ENCODE measurements around the gene DDX20.

The DDX20 gene

DNA sequence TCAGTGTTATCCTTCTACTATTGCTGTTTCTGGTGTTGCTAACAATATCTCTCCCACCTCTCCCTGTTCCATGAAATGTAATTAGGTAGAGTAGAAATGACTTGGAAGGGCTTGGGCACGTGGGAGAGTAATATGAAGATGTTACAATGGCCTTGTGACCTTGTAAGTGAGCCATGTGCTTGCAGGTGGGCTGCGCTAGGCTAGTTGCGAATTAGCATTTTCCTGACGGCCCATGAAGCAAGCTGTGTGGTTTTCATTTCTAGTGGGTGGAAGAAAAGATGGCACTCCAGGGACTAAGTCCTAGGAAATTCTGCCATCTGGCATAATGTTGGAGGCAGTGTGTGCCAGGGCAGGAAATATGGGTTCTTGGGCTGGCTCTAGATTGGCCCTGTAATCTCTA lies 7.8 kb upstream of the DDX20 start:
- DNase-seq (ENCODE audit: low read depth in 2 of 2) = no peak

DNA sequence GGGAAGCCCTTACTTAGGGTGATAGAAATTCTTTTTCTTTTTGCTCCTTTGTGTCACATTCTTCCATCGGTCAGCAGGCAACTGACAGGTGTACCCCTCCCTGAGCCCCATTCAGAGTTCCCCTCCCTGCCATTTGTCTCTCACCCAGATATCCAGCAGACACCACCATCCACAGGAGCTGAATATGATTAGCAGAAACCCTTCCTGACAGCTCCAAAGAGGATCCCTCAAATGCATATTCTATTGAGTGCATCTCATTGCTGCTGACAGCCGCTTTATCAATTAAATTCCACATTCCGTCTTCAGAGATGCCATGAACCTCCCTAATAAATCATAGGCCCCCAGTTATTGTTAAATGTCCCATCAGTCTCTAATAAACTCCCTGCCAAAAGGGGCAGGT lies 6.1 kb upstream of the DDX20 start:
- no peak for DNase-seq (ENCODE audit: low read depth in 2 of 2)

DNA sequence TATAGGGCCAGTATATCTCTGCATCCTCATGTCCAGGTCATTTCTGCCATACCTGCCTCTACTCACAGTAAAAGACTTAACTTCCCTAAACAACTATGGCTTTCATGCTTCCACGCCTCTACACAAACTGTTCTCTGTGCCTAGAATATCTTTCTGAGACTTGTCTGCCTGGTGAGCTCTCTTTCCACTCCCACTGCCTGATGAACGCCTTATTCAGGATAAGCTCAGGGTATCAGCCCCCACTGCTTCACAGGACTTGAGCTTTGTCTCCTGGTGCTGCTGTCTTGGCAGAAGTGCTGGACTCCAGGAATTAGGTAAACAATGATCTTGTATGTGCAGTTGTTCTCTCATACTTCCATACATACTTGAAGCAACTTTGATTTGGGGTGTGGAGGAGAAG lies 4.8 kb upstream of the DDX20 start:
- DNase-seq (ENCODE audit: low read depth in 2 of 2) = no peak

DNA sequence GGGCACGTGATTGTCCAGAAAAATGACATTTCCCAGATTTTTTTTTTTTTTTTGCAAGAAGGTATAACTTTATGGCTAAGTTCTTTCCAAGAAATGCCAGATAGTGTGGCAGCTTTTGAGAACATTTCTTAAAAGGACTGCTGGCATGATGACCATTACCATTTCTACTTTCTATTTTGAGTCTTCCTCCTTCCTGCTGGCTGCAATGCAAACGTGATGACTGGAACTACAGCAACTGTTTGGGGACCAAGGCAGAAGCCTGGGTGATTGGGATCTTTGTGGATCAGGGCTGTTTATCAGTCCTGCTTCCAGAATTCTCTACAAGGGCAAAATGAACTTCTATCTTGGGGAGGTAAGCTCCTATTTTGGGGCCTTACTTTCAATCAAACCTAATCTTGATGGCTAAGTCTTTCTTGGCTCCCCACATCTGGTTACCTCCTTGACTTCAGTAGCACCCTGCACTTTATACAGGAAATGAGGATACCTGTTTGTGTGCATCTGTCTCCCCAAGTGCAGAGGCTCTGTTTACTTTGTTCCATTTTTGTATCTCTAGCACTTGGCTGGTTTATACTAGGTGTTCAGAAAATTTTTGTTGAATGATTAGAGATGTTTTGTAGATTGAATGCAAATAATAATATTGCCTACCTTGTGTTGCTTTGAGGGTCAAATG lies 3.7 kb upstream of the DDX20 start:
- DNase-seq (ENCODE audit: low read depth in 2 of 2) = no peak

DNA sequence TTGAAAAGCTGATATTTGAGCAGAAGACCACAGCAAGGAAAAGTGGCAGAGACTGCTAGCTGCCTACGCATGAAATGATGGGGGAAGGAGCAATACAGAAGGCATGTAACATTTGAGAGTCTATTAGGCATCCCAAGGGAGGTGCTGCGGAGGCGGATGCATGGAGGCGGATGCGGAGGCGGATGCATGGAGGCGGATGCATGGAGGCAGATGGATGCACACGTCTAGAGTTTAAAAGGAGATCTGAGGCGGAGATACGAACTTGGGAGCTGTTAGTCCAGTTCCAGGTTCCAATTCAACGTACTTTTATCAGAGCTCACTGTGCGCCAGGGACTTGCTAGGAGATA lies 744 bp upstream of the DDX20 start:
- no peak for DNase-seq (ENCODE audit: low read depth in 2 of 2)

DNA sequence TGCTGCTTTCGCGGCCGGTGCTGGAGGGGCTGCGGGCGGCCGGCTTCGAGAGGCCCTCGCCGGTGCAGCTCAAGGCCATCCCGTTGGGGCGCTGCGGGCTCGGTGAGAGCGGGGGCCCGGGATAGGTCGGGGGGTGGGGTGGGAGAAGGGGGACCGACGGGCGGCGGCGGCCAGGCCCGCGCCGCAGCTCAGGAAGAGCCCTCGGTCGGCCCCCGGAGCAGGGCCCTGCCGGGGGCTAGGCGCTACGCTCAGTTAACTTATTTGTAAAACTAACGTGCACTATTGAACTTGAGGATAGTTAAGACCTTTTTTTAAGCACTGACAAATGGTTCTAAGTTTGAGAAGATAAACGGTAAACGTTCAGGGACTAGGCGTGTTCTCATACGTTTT lies 418 bp downstream of the DDX20 start:
- peak in 1 of 2 donors; percentile 9 for DNase-seq (ENCODE audit: low read depth in 2 of 2)

DNA sequence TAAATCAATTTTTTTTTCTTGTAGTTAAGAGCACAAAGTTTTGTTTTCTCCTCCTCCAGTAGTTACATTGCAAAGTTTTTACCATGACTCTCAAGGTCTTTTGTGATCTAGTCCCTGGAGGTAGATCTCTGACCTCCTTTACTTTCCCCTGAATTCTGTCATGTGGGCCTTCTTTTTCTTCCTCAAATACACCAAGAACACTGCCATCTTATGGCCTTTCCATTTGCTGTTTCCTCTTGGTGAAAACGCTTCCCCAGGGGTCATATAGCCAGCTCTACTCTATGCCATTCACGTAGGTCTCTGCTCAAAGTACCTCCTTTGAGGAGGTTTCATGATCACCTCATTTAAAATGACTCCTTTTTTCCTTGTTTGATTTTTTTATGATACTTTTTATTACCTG lies 2.7 kb downstream of the DDX20 start:
- no peak for DNase-seq (ENCODE audit: low read depth in 2 of 2)

DNA sequence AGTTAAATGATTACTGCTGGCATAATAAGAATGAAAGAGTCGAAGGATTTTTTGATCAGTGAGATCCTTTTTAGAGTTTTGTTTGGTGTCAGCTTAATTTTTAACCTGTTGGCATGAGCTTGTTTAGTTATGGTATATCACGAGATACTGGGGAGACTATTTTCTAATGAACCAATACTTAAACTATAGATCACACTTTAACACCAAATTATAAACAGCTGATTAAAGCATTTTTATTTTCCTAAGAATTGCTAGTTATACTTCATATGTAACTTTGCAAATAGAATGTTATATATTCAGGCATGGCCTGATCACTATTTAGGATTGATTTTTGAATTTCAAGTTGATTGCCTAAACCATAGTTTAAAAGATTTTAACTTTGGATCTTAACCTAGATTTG lies 6.0 kb downstream of the DDX20 start:
- DNase-seq (ENCODE audit: low read depth in 2 of 2) = no peak

DNA sequence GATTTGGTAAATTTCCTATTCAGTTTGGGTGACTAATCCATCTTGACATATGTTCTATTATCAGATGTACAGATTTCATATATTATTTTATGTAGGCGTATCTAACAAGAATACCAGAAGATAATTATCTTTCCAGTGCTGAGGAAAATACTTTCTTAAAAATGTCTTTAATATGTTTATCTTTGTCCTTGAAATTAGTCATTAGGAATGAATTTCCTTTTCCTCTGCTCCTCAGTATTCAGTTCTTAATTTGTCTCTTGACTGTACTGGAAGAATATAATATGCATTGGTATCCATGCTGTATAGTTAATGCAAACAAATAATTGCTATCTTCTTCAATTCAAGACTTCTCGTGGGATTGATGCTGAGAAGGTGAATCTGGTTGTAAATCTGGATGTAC lies 6.6 kb downstream of the DDX20 start:
- DNase-seq (ENCODE audit: low read depth in 2 of 2) = no peak

DNA sequence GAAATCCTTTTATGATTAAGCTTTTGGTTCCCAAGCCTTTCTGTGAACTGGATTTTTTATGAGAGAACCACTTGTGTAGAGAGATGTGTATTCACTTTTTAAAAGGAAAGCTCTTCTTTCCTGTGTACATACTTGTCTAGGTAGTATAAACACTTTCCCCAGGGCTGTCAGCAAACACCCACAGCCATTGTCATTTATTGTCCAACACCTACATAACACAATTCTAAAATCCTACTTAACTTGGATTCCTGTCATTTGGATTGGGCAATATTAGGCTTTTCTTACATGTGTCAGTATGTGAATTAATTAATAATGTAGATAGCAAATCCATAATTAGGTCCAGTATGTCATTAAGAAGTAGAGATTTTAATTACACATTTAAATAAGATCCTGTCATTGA lies 12.3 kb downstream of the DDX20 start:
- no peak for DNase-seq (ENCODE audit: low read depth in 2 of 2)

DNA sequence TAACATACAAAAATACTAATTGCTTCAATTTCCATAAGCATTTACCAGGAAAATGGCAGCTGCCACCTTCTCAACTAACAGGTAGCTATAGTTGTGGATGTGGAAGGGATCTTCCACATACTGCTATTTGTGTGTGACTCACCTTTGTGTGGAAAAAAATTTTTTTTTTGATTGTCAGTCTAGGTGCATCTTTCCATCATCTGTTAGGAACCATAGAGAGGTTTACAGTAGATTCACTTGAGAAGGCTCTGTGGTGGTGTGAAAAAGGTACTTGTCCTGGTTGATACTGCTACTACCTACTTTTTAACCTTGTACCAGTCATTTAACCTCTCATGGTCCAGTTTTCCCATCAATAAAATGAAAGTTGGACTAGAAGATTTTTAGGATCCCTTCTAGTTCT lies 12.9 kb downstream of the DDX20 start:
- DNase-seq (ENCODE audit: low read depth in 2 of 2) = no peak

DNA sequence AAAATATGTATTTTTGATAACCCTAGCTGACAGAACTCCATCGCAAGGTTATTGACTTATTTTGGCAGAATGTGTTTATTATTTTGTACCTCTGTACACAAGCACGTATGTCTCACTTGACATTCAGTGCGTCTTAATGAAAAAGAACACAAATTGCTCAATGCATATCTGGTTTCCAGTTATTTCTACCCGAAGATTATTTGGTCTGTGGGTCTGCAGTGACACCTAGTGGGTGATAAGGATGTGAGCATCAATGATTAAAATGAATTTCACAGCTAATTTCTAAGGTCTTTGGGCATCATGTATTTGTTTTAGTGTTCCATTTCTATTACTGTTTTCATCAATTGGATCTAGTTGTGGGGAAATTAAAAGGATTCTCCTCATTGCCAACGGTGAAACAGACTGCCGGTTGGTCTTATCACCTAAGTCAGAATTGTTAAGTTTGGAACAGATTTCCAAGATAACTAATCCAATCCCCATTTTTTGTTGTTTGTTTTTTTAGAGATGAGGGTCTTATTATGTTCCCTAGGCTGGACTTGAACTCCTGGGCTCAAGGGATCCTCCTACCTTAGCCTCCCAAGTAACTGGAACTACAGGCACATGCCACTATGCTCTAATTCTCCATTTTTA lies 13.9 kb downstream of the DDX20 start:
- DNase-seq (ENCODE audit: low read depth in 2 of 2) = peak in 1 of 2 donors; percentile 7

DNA sequence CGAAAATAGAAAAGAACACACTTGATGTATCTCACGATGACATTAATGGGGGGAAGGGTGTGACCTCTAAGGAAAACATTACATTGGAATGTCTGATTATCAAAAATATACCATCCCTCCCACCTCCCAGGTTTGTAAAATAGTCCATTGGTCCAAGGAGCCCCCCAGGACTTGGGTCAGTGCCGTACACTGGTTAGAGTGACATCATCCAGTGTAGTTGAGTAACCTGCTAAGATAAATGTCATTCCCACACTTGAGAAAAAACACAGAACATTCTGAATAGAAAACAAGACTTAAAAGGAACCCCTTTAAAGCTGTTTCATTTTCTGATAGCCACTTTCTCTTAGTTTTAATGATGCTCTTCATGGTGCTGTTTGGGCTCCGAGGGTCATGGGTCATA lies 15.2 kb downstream of the DDX20 start:
- no peak for DNase-seq (ENCODE audit: low read depth in 2 of 2)

DNA sequence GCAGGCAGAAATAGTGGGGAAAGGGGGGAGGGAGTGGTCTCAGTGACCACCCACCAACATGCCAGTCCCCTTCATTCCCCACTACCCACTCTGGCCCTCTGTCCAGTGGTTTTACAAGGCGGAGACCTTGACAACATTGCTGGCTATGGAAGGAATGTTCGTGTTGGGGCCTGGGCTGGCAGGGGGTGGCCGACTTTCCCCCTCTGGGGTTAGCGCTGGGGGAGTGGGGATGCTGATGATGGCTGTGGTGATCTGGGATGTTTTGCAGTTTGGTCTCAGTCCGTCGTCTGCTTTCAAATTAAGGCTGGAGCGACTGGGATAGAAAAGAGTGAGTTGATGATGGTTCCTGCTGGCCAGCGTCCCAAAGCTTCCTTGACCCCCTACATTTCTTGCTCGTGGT lies 20.3 kb downstream of the DDX20 start:
- DNase-seq (ENCODE audit: low read depth in 2 of 2) = no peak

DNA sequence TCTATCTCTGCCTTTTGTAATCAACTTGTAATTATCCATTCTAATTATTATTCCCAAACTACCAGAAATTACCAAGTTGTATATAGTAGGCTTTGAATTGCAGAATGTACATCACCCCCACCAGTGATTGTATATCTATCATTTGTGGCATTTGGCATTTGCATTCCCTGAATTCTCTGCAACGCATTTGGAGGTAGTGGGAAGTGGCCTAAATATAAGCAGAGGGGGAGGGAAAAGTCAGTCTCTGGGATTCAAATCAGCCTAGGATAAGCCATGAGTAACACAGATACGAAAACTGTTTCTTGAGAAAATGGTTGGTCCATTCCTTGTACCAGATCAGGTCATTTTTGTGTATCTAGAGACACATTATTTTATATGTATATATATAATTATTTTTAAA lies 20.7 kb downstream of the DDX20 start:
- DNase-seq (ENCODE audit: low read depth in 2 of 2) = no peak

DNA sequence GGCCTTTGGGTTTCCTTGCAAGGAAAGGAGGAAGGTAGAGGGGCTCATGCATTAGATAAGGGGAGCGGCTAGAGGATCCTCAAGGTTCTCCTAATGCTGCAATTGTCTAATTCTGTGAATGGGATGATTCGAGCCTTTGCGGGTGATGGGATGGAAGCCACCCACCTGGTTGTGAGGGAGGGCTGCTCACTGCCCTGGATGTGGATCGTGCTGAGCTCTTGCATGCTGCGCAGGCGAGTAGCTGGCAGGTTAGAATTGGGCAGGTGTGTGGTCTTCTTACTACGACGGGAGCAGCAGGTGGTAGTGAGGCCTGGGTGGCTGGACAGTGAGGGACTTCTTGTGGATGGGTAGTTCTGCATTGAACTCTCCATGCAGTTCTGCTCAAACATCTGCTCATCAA lies 21.2 kb downstream of the DDX20 start:
- no peak for DNase-seq (ENCODE audit: low read depth in 2 of 2)

DNA sequence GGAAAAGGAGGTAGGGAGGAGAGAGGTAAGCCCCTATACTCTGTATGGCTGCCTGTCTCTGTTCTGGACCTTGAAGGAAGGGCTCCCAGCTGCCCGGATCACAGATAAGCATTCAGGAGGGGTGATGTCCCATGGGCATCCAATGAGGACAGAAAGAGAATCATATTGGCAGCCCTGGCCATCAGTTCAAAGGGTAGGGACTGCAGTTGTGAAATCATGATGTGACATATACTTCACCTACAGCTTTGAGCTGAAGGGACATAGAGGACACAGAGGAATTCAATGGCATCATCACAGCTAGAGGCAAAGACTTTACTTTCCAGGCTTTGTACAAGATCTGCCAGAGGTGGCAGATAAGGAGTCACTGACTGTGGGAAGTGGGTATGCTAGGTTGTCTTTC lies 21.6 kb downstream of the DDX20 start:
- no peak for DNase-seq (ENCODE audit: low read depth in 2 of 2)

DNA sequence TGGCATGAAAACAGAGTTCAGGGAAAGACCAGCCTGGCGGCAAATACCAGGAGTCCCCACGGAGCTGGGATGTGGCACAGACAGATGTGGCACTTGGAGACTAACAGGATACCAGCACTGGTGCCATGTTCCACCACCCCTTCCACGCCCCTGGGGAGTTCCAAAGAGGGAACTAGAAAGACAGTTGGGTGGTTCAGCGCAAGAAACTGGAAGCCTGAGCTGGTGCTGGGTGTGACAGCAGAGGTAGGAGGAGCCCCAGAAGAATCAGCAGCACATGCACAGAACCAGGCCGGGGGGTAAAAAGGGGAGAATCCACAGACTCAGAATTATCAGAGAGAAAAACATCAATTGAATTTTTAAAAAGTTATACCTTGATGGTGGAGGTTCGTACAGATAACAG lies 22.4 kb downstream of the DDX20 start:
- no peak for DNase-seq (ENCODE audit: low read depth in 2 of 2)

DNA sequence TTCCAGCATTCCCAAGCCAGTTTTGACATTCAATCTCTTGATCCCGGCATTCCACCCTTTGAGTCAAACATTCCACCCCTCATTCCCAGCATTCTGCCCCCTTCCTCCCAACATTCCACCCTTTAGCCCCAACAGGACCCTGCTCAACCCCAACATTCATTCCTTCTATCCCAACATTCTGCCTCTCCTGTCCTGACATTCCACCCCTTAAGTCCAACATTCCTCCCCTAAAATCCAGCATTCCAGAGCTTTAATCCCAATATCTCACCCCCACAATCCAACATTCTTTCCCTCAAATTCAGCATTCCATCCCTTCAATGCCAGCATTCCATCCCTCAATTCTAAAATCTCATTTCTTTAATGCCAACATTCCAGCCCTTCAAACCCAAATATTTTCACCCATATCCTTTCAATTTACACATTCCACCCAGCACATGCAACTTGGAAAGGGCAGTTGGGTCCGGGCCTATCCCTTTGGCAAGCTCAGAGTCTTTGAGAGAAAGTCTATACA lies 22.9 kb downstream of the DDX20 start:
- no peak for DNase-seq (ENCODE audit: low read depth in 2 of 2)

DNA sequence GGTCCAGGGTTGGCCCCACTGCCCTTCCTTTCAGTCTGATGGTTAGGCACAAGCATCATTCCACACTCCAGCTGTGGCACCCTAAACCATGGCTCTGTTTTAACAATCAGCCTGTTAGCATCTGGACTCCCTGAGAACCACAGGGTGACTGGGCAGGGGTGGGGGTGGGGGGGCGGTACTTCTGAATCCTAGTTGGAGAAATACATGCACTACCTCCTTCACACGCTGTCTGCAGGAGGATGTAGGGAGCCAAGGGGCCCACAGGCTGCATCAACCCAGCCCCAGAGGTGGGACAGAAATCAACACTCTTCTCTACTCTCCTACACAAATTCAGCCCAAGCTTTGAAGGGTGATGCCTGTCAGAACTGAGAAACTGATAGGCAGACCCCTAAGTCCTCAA lies 23.8 kb downstream of the DDX20 start:
- no peak for DNase-seq (ENCODE audit: low read depth in 2 of 2)

DNA sequence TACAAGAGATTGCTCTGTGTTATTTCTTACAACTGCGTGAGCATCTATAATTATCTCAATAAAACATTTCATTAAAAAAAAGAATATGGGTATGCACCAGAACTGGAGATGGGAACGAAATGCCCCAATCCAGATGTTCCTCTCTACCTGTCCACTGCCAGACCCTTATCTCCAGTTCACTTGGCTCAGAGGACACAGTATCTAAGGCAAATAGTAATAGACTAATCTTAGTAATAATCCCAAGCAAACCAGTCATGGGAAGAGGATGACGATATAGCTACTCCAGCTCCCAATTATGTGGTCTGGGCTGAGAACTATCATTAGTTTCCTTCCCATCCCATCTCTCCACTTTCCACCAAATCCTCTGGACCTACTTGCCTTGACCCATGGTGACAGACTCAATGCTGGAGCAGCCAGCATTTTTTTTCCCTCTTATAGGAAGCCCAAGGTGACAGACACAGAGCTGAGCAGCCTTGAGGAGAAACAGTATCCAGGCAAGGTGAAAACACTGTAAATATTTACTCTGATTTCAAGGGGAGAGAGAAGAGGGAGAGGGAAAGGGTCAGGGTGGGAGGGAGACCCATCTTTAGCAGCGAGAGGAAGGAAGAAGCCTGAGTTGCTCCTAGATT lies 28.7 kb downstream of the DDX20 start:
- no peak for DNase-seq (ENCODE audit: low read depth in 2 of 2)

DNA sequence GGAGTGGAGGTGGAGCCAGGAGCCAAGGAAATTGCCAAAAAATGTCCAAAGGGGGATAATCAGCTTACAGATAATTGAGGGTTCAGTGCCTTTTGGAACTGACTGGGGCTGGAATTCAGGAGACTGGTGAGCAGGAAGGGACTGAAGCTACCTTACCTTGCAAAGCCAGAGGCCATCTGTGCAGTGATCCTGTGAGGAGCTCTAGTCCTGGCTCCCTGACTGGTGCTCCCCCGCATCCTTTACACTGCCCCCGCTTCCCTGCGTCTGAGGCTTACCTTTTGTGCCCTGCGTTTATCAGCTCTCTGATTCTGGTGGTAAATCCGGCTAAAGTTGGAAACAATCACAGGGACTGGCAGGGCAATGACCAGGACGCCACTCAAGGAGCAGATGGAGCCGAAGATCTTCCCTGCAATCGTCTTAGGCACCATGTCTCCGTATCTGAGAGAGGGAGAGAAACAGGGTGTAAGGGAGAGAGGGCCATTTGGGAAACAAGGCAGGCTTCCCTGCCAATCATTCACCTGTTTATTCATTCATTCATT lies 31.0 kb downstream of the DDX20 start:
- no peak for DNase-seq (ENCODE audit: low read depth in 2 of 2)

DNA sequence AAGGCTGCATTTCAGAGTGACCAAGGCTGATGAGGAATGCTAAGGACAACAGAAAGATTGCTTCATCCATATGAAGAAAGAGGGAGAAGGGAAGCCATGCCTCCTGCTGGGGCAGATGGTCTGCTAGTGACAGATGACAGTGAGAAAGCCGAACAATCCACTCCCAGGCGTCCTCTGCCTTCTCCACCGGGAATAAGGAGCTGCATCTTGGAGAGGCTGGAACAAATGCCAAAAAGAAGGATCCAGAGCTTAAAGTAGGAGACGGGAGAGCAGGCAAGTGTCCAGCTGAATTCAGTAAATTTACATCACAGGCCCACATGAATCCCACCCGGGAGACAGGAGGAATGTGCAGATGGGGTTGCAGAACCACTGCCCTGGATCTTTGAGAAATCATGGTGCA lies 33.4 kb downstream of the DDX20 start:
- DNase-seq (ENCODE audit: low read depth in 2 of 2) = no peak

All from stimulated activated CD8-positive, alpha-beta memory T cell treated with anti-CD3 and anti-CD28 coated beads, Interleukin-2, amount 100 ng/mL, for 48 hours (primary cell).